VCaP (cell line): ENCODE results near the gene NPSR1.
A peak's percentile ranks its signal among the peaks of the same experiment; 100 is the strongest.

Experiments
- H3K27ac ChIP-seq: fragments of 450-650 bp; 2 replicates; pipeline ENCODE4 v1.5.1; 2017
- CTCF ChIP-seq: fragments of 450-650 bp; conservative IDR thresholded peaks from 2 replicates; pipeline ENCODE4 v1.5.1; 2017; ENCODE audit warnings: mild to moderate bottlenecking, moderate library complexity

NPSR1 gene

DNA sequence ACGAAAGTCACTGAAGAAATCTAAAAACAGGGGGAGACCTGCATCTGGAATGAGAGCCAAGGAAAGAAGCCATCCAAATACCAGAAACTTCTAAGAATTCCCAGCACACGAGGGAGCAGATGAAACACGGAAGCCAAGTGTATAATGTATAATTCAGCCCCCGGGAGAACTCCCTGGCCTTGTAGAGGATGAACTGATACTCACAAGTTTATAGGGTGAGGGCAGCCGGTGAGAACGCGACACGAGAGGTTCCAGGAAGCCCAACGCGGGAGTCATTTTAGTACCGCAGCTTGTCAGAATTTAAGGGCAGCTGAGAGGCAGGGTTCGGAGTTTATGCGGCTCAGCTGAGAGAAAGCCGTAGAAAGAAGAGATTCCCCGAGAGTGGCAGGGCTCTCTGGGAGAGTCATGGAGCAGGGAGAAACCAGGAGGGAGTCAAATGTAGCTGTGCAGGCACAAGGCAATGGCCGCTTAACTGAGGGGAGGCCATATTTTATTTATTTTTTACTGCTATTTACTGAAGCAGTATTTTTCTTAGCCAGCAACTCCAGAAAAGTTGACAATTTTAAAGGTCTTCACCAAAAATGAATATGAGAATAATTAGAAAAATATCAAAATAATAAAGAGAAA, 164.0 kb downstream of the NPSR1 start:
- no peak overlapping the region for H3K27ac ChIP-seq
- no peak for TF ChIP-seq CTCF

- TF ChIP-seq CTCF: peak; percentile 94
- H3K27ac ChIP-seq: no peak overlapping the region
Observed at GRCh38 chr7:34823650-34824258, 165.7 kb downstream of the NPSR1 start.

DNA sequence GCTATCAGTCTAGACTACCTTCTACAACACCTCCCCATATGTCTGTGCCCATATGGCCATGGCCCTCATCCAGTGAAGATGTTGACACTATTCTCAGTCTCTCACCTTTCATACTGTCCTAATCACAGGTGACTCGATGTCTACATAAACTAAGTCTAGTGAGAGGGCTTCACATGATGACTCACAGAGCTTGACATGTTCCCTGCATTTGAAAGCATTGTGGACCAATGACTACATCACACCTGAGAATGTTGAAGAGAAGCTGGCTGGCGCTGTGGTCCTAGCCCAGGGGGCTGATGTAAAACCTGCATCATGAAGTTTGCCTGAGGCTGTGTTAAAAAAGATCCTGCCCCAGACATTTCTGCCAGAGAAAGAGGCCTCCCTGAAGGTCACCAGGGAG, 167.2 kb downstream of the NPSR1 start:
- TF ChIP-seq CTCF: no peak
- no peak overlapping the region for H3K27ac ChIP-seq

DNA sequence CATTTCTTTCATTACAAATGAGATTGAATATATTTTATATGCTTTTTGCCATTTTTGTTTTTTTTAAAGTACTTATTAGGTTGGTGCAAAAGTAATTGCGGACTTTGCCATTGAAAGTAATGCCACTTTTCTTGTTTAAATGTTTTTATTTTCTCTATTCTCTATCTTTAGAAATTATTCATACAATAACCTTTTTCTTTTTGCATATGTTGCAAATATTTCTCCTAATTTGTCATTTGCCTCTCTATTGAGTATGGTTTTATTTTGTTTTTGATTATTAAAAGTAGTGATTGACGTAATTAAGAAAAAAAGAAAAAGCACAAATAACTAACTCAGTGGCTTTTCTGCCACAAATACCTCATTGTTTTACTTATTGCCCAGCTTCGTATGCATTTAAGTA, 172.4 kb downstream of the NPSR1 start:
- H3K27ac ChIP-seq: no peak overlapping the region
- TF ChIP-seq CTCF: no peak

GRCh38 chr7:34831436-34831835, 173.4 kb downstream of the NPSR1 start:
- no peak overlapping the region for H3K27ac ChIP-seq
- no peak for TF ChIP-seq CTCF

DNA sequence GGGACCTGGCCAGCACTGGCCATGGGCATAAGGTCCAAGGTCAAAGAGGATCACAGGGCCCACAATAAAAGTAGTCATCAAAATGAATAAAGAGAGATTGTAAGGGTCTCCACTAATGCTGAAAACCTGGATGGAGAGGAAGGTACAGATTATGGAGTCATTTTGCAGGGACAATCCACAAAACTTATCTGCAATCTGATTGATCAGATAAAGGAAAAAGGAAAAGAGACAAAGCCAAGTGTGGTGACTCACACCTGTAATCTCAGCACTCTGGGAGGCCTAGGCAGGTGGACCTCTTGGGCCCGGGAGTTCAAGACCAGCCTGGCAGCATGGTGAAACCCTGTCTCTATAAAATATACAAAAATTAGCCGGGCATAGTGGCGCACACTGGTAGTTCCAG, 174.0 kb downstream of the NPSR1 start:
- no peak overlapping the region for H3K27ac ChIP-seq
- no peak for TF ChIP-seq CTCF

GRCh38 chr7:34835901-34836600, 178.0 kb downstream of the NPSR1 start:
- H3K27ac ChIP-seq: no peak overlapping the region
- no peak for TF ChIP-seq CTCF
